Measurements from ENCODE around the gene ASXL2.
A peak's percentile ranks its signal among the peaks of the same experiment; 100 is the strongest.
"Not testable (repeated sequence)": the region's sequence is repeated elsewhere in the genome, so short reads cannot be mapped to it uniquely, and the experiment has no call there.

ASXL2 gene

GRCh38 chr2:25707927-25708590, 170.2 kb downstream of the ASXL2 start:
- TF ChIP-seq ZNF274 (IDR thresholded peaks at IDR 0.05; ENCODE audit: low read depth, low read length) (no peak), SUZ12 (IDR thresholded peaks at IDR 0.05; ENCODE audit: extremely low read depth, insufficient read depth, insufficient read length) (no peak), YY1 (IDR thresholded peaks at IDR 0.05; ENCODE audit: insufficient read depth, insufficient read length) (no peak)
- H3K27me3 ChIP-seq (ENCODE audit: insufficient read depth, insufficient read length) = no peaks in the 10 kb centered on the region
- DNase-seq (ENCODE audit: low read depth, low spot score) = no peak
- H3K4me3 ChIP-seq (ENCODE audit: insufficient read length, low read depth) = no peak overlapping the region
- no peaks in the 10 kb centered on the region for H3K4me1 ChIP-seq (ENCODE audit: insufficient read depth, insufficient read length)
- no peak overlapping the region for H3K9ac ChIP-seq (ENCODE audit: insufficient read length, low read depth)
- H3K36me3 ChIP-seq (ENCODE audit: insufficient read depth, insufficient read length, low read length) = no peaks in the 10 kb centered on the region
- H3K9me3 ChIP-seq (ENCODE audit: insufficient read depth, low read length) = no peaks in the 10 kb centered on the region

- not testable (repeated sequence) for H3K27me3 ChIP-seq (ENCODE audit: insufficient read depth, insufficient read length); H3K9ac ChIP-seq (ENCODE audit: insufficient read length, low read depth); H3K9me3 ChIP-seq (ENCODE audit: insufficient read depth, low read length); H3K36me3 ChIP-seq (ENCODE audit: insufficient read depth, insufficient read length, low read length); H3K4me1 ChIP-seq (ENCODE audit: insufficient read depth, insufficient read length); DNase-seq (ENCODE audit: low read depth, low spot score); H3K4me3 ChIP-seq (ENCODE audit: insufficient read length, low read depth)
These were observed 172.7 kb downstream of the ASXL2 start for GRCh38 chr2:25705575-25705974.

GRCh38 chr2:25701801-25702200, 176.5 kb downstream of the ASXL2 start:
- Histone ChIP-seq H3K4me3 (ENCODE audit: insufficient read length, low read depth) (no peak overlapping the region), H3K9me3 (ENCODE audit: insufficient read depth, low read length) (no peaks in the 10 kb centered on the region), H3K9ac (ENCODE audit: insufficient read length, low read depth) (no peak overlapping the region), H3K36me3 (ENCODE audit: insufficient read depth, insufficient read length, low read length) (no peaks in the 10 kb centered on the region), H3K4me1 (ENCODE audit: insufficient read depth, insufficient read length) (no peaks in the 10 kb centered on the region), H3K27me3 (ENCODE audit: insufficient read depth, insufficient read length) (no peaks in the 10 kb centered on the region)
- TF ChIP-seq SUZ12 (IDR thresholded peaks at IDR 0.05; ENCODE audit: extremely low read depth, insufficient read depth, insufficient read length) = no peak
- TF ChIP-seq YY1 (IDR thresholded peaks at IDR 0.05; ENCODE audit: insufficient read depth, insufficient read length) = no peak
- no peak for TF ChIP-seq ZNF274 (IDR thresholded peaks at IDR 0.05; ENCODE audit: low read depth, low read length)
- DNase-seq (ENCODE audit: low read depth, low spot score) = no peak

GRCh38 chr2:25700221-25700660, 178.0 kb downstream of the ASXL2 start:
- no peak overlapping the region for H3K4me3 ChIP-seq (ENCODE audit: insufficient read length, low read depth)
- TF ChIP-seq ZNF274 (IDR thresholded peaks at IDR 0.05; ENCODE audit: low read depth, low read length) (no peak), SUZ12 (IDR thresholded peaks at IDR 0.05; ENCODE audit: extremely low read depth, insufficient read depth, insufficient read length) (no peak), YY1 (IDR thresholded peaks at IDR 0.05; ENCODE audit: insufficient read depth, insufficient read length) (no peak)
- DNase-seq (ENCODE audit: low read depth, low spot score) = no peak
- no peaks in the 10 kb centered on the region for H3K27me3 ChIP-seq (ENCODE audit: insufficient read depth, insufficient read length)
- H3K9ac ChIP-seq (ENCODE audit: insufficient read length, low read depth) = no peak overlapping the region
- H3K36me3 ChIP-seq (ENCODE audit: insufficient read depth, insufficient read length, low read length) = no peaks in the 10 kb centered on the region
- H3K9me3 ChIP-seq (ENCODE audit: insufficient read depth, low read length) = no peaks in the 10 kb centered on the region
- no peaks in the 10 kb centered on the region for H3K4me1 ChIP-seq (ENCODE audit: insufficient read depth, insufficient read length)

DNA sequence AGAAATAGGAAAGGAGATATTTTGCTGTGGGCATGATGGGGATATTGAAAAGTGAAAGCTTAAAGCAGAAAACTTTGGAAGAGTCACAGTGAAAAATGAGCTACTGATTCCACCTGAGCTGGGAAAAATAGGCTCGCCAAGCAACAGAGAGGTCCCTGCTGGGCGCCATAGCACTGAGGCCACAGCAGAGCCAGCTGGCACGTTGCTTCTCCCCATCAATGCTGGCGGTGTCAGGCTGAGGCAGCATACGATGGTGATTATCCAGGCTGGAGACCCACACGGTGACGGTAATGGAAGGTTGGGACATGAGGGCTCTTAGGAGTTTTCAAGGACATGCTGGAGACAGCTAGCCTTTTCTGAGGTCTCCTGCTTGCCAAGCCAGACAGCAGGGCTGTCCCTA, 179.1 kb downstream of the ASXL2 start:
- no peak overlapping the region for H3K4me3 ChIP-seq (ENCODE audit: insufficient read length, low read depth)
- TF ChIP-seq YY1 (IDR thresholded peaks at IDR 0.05; ENCODE audit: insufficient read depth, insufficient read length) (no peak), SUZ12 (IDR thresholded peaks at IDR 0.05; ENCODE audit: extremely low read depth, insufficient read depth, insufficient read length) (no peak), ZNF274 (IDR thresholded peaks at IDR 0.05; ENCODE audit: low read depth, low read length) (no peak)
- no peaks in the 10 kb centered on the region for H3K4me1 ChIP-seq (ENCODE audit: insufficient read depth, insufficient read length)
- DNase-seq (ENCODE audit: low read depth, low spot score) = no peak
- H3K9me3 ChIP-seq (ENCODE audit: insufficient read depth, low read length) = no peaks in the 10 kb centered on the region
- H3K27me3 ChIP-seq (ENCODE audit: insufficient read depth, insufficient read length) = no peaks in the 10 kb centered on the region
- H3K36me3 ChIP-seq (ENCODE audit: insufficient read depth, insufficient read length, low read length) = no peaks in the 10 kb centered on the region
- H3K9ac ChIP-seq (ENCODE audit: insufficient read length, low read depth) = no peak overlapping the region

- H3K4me3 ChIP-seq (ENCODE audit: insufficient read length, low read depth) = no peak overlapping the region
- TF ChIP-seq SUZ12 (IDR thresholded peaks at IDR 0.05; ENCODE audit: extremely low read depth, insufficient read depth, insufficient read length) (no peak), ZNF274 (IDR thresholded peaks at IDR 0.05; ENCODE audit: low read depth, low read length) (no peak), YY1 (IDR thresholded peaks at IDR 0.05; ENCODE audit: insufficient read depth, insufficient read length) (no peak)
- no peaks in the 10 kb centered on the region for H3K36me3 ChIP-seq (ENCODE audit: insufficient read depth, insufficient read length, low read length)
- H3K27me3 ChIP-seq (ENCODE audit: insufficient read depth, insufficient read length) = no peaks in the 10 kb centered on the region
- no peaks in the 10 kb centered on the region for H3K4me1 ChIP-seq (ENCODE audit: insufficient read depth, insufficient read length)
- no peak overlapping the region for H3K9ac ChIP-seq (ENCODE audit: insufficient read length, low read depth)
- DNase-seq (ENCODE audit: low read depth, low spot score) = no peak
- no peaks in the 10 kb centered on the region for H3K9me3 ChIP-seq (ENCODE audit: insufficient read depth, low read length)
These were observed 179.5 kb downstream of the ASXL2 start for GRCh38 chr2:25698752-25699151.

- no peak for DNase-seq (ENCODE audit: low read depth, low spot score)
- TF ChIP-seq YY1 (IDR thresholded peaks at IDR 0.05; ENCODE audit: insufficient read depth, insufficient read length) (no peak), ZNF274 (IDR thresholded peaks at IDR 0.05; ENCODE audit: low read depth, low read length) (no peak), SUZ12 (IDR thresholded peaks at IDR 0.05; ENCODE audit: extremely low read depth, insufficient read depth, insufficient read length) (no peak)
- Histone ChIP-seq H3K9ac (ENCODE audit: insufficient read length, low read depth) (peak overlapping the region; percentile 15), H3K4me3 (ENCODE audit: insufficient read length, low read depth) (no peak overlapping the region), H3K36me3 (ENCODE audit: insufficient read depth, insufficient read length, low read length) (no peaks in the 10 kb centered on the region), H3K27me3 (ENCODE audit: insufficient read depth, insufficient read length) (no peaks in the 10 kb centered on the region), H3K9me3 (ENCODE audit: insufficient read depth, low read length) (no peaks in the 10 kb centered on the region), H3K4me1 (ENCODE audit: insufficient read depth, insufficient read length) (no peaks in the 10 kb centered on the region)
These were observed 180.5 kb downstream of the ASXL2 start for GRCh38 chr2:25697559-25698341.

All from NT2/D1 (cell line).